HL-60 (cell line): ENCODE data around the gene ATAD1.

Source experiments
- CTCF ChIP-seq: IDR thresholded peaks from one replicate; pipeline ENCODE4 v1.5.1; 2011; ENCODE audit warnings: low read length, control low read depth, inconsistent platforms; ENCODE audit not compliant: insufficient read depth
- GABPA ChIP-seq: IDR thresholded peaks from 2 replicates; pipeline ENCODE4 v1.6.1; 2012; ENCODE audit warnings: low read depth
- POLR2AphosphoS5 ChIP-seq: IDR thresholded peaks from 2 replicates; pipeline ENCODE4 v1.6.1; 2012; ENCODE audit warnings: low read depth
- REST ChIP-seq: IDR thresholded peaks from 2 replicates; pipeline ENCODE4 v1.6.1; 2012; ENCODE audit warnings: low read depth; ENCODE audit not compliant: insufficient replicate concordance
- SPI1 ChIP-seq: IDR thresholded peaks from 2 replicates; pipeline ENCODE4 v1.6.1; 2012; ENCODE audit warnings: low read depth, mild to moderate bottlenecking, borderline replicate concordance

- TF ChIP-seq REST (no peak), CTCF (no peak), POLR2AphosphoS5 (no peak), SPI1 (no peak), GABPA (no peak)
Observed at GRCh38 chr10:87803831-87804230, 14.2 kb downstream of the ATAD1 start.
